ENCODE results near the gene GTSE1. TPM values are rescaled to one million over a fixed set of nuclear protein-coding genes. Genes with fewer than 3 reads are reported as not detected.
A peak's percentile ranks its signal among the peaks of the same experiment; 100 is the strongest.

GTSE1 gene
- total and polyA plus RNA-seq, 2 of the 13 experiments (the other 11 are each of a cell fraction or from before 2014, with no cell fraction given) = 10.7 to 13.5 TPM

DNA sequence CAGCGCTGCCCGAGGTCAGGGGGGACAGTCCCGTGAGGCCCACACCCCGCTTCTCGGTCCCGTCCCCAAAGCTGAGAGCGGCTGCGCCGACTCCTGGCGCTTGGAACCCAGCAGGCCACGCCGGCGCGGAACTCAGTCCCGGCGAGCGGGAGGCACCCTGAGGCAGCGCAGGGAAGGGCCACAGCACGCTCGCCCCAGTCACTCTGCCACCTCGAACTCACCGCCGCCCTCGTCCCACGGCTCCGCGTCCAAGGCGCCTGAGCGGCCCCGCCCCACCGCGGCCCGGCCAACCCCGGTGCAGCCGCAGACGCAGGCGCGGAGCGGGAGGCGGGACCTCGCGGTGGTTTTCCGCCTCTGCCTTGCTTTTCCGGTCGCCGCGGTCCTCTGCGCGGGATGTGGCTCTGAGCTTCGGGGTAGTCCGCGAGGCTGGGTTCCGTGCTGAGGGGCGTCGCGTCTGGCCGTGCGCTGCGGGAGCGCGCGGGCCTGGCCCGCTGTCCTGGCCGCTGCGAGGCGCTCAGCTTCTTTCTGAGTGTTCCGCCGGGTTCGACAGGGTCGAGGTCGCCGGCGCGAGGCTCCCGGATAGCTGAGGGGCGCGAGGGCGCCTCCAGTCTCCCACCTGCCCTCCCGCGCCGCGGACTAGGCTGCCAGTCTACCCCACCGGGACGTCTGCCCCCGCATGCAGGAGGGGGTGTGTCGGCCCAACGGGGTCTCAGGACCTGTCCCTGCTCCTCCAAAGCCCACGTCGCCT, 46.5 kb upstream of the GTSE1 start, which contains the start of gene CDPF1 (continued):
- TF ChIP-seq AHDC1 (CRISPR knock-in tag; IDR thresholded peaks at IDR 0.05; ENCODE audit: borderline replicate concordance) = no peak
- 0 out of 2 replicates have a peak, but pooled peaks have one; percentile 48 for TF ChIP-seq ZNF570 (CRISPR knock-in tag; IDR thresholded peaks at IDR 0.05; ENCODE audit: borderline replicate concordance)
- no peak for TF ChIP-seq ZEB1 (IDR thresholded peaks at IDR 0.05; ENCODE audit: insufficient replicate concordance, low read depth)
- no peak for TF ChIP-seq BCL6 (CRISPR knock-in tag; IDR thresholded peaks at IDR 0.05)
- no peak for TF ChIP-seq FOXK2 (IDR thresholded peaks at IDR 0.05)
- TF ChIP-seq, protein P1, sequence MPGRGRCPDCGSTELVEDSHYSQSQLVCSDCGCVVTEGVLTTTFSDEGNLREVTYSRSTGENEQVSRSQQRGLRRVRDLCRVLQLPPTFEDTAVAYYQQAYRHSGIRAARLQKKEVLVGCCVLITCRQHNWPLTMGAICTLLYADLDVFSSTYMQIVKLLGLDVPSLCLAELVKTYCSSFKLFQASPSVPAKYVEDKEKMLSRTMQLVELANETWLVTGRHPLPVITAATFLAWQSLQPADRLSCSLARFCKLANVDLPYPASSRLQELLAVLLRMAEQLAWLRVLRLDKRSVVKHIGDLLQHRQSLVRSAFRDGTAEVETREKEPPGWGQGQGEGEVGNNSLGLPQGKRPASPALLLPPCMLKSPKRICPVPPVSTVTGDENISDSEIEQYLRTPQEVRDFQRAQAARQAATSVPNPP (CRISPR knock-in tag; IDR thresholded peaks at IDR 0.05) = peak; percentile 84; the same call in 1 of the 2 replicates
- no peak for TF ChIP-seq ZSCAN9 (CRISPR knock-in tag; IDR thresholded peaks at IDR 0.05; ENCODE audit: borderline replicate concordance)
- peak; percentile 83; the same call in 1 of the 2 replicates for TF ChIP-seq REXO4 (CRISPR knock-in tag; IDR thresholded peaks at IDR 0.05; ENCODE audit: borderline replicate concordance)
- TF ChIP-seq NAIF1 (CRISPR knock-in tag; IDR thresholded peaks at IDR 0.05; ENCODE audit: borderline replicate concordance) = peak; percentile 5; the same call in 1 of the 2 replicates
- peak; percentile 57 for TF ChIP-seq ZNF274 (CRISPR knock-in tag; IDR thresholded peaks at IDR 0.05)
- peak; percentile 31; the same call in 1 of the 2 replicates for TF ChIP-seq ARNTL (CRISPR knock-in tag; IDR thresholded peaks at IDR 0.05)
- TF ChIP-seq, protein P2, sequence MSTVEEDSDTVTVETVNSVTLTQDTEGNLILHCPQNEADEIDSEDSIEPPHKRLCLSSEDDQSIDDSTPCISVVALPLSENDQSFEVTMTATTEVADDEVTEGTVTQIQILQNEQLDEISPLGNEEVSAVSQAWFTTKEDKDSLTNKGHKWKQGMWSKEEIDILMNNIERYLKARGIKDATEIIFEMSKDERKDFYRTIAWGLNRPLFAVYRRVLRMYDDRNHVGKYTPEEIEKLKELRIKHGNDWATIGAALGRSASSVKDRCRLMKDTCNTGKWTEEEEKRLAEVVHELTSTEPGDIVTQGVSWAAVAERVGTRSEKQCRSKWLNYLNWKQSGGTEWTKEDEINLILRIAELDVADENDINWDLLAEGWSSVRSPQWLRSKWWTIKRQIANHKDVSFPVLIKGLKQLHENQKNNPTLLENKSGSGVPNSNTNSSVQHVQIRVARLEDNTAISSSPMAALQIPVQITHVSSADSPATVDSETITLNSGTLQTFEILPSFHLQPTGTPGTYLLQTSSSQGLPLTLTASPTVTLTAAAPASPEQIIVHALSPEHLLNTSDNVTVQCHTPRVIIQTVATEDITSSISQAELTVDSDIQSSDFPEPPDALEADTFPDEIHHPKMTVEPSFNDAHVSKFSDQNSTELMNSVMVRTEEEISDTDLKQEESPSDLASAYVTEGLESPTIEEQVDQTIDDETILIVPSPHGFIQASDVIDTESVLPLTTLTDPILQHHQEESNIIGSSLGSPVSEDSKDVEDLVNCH (CRISPR knock-in tag; IDR thresholded peaks at IDR 0.05) = no peak
- 0 out of 2 replicates have a peak, but pooled peaks have one; percentile 37 for TF ChIP-seq E2F5 (CRISPR knock-in tag; conservative IDR thresholded peaks at IDR 0.05)
- no peak for TF ChIP-seq AGO1 (IDR thresholded peaks at IDR 0.05; ENCODE audit: low read depth, low read length, poor library complexity, severe bottlenecking)
- TF ChIP-seq NRL (CRISPR knock-in tag; IDR thresholded peaks at IDR 0.05; ENCODE audit: borderline replicate concordance) = 0 out of 2 replicates have a peak, but pooled peaks have one; percentile 13
- peak; percentile 72 for TF ChIP-seq TARDBP (CRISPR knock-in tag; IDR thresholded peaks at IDR 0.05)
- TF ChIP-seq SCMH1 (CRISPR knock-in tag; IDR thresholded peaks at IDR 0.05; ENCODE audit: borderline replicate concordance) = no peak
- no peak for TF ChIP-seq ZNF460 (CRISPR knock-in tag; IDR thresholded peaks at IDR 0.05; ENCODE audit: borderline replicate concordance)

Measured in HepG2 (cell line).